B cell (primary cell): Measurements from ENCODE around the gene OVCH1.

ENCODE experiments used
- EZH2 ChIP-seq: IDR thresholded peaks from 2 replicates; pipeline ENCODE4 v1.6.1; 2012; ENCODE audit warnings: borderline replicate concordance, low read depth, mild to moderate bottlenecking, moderate library complexity, low read length; ENCODE audit not compliant: insufficient read depth, poor library complexity, severe bottlenecking
- TF ChIP-seq, protein P1 (sequence below): fragments of 200-600 bp; IDR thresholded peaks from one replicate; pipeline ENCODE4 v1.8.0; 2022; ENCODE audit warnings: antibody characterized with exemption, mild to moderate bottlenecking

GRCh38 chr12:29505122-29505521, 7.6 kb upstream of the OVCH1 start:
- TF ChIP-seq, protein P1, sequence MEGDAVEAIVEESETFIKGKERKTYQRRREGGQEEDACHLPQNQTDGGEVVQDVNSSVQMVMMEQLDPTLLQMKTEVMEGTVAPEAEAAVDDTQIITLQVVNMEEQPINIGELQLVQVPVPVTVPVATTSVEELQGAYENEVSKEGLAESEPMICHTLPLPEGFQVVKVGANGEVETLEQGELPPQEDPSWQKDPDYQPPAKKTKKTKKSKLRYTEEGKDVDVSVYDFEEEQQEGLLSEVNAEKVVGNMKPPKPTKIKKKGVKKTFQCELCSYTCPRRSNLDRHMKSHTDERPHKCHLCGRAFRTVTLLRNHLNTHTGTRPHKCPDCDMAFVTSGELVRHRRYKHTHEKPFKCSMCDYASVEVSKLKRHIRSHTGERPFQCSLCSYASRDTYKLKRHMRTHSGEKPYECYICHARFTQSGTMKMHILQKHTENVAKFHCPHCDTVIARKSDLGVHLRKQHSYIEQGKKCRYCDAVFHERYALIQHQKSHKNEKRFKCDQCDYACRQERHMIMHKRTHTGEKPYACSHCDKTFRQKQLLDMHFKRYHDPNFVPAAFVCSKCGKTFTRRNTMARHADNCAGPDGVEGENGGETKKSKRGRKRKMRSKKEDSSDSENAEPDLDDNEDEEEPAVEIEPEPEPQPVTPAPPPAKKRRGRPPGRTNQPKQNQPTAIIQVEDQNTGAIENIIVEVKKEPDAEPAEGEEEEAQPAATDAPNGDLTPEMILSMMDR = no peak
- TF ChIP-seq EZH2 = no peak
